Astrocyte (in vitro differentiated cells and primary cell): ENCODE data around the gene CASP10. TPM values are rescaled to one million over a fixed set of nuclear protein-coding genes. Genes with fewer than 3 reads are reported as not detected.

Experiments
- DNase-seq: peaks from one replicate; pipeline ENCODE4 v3.0.0-alpha.2; 2010; ENCODE audit warnings: low read depth
- FAIRE-seq: peaks from 2 replicates; lab custom pipeline; 2011; peaks lifted over from hg19 to GRCh38; lab: Jason Lieb, UNC
- H2AFZ ChIP-seq: 2 replicates; pipeline ENCODE4 v1.6.0; 2012; ENCODE audit warnings: low read depth, low read length, inconsistent platforms
- H3K27ac ChIP-seq: 2 replicates; pipeline ENCODE4 v1.5.1; 2011; ENCODE audit warnings: low read depth, low read length, inconsistent platforms
- H3K27me3 ChIP-seq: 2 replicates; pipeline ENCODE4 v1.6.0; 2011; ENCODE audit warnings: low read length, inconsistent platforms; ENCODE audit not compliant: insufficient read depth
- H3K36me3 ChIP-seq: 2 replicates; pipeline ENCODE4 v1.5.1; 2011; ENCODE audit warnings: low read length, inconsistent platforms; ENCODE audit not compliant: insufficient read depth
- H3K4me1 ChIP-seq: 2 replicates; pipeline ENCODE4 v1.5.1; 2011; ENCODE audit warnings: low read length, inconsistent platforms; ENCODE audit not compliant: insufficient read depth
- H3K4me2 ChIP-seq: 2 replicates; pipeline ENCODE4 v1.6.0; 2012; ENCODE audit warnings: low read length, inconsistent platforms
- H3K4me3 ChIP-seq: 2 replicates; pipeline ENCODE4 v1.5.1; 2011; ENCODE audit warnings: low read depth, mild to moderate bottlenecking, low read length, inconsistent platforms; ENCODE audit not compliant: insufficient read depth
- H3K79me2 ChIP-seq: 2 replicates; pipeline ENCODE4 v1.6.0; 2012; ENCODE audit warnings: mild to moderate bottlenecking, low read length, inconsistent platforms; ENCODE audit not compliant: insufficient read depth
- H3K9ac ChIP-seq: 2 replicates; pipeline ENCODE4 v1.6.0; 2012; ENCODE audit warnings: mild to moderate bottlenecking, low read length, inconsistent platforms
- H3K9me3 ChIP-seq: 2 replicates; pipeline ENCODE4 v1.5.1; 2012; ENCODE audit warnings: low read depth, mild to moderate bottlenecking, low read length, inconsistent platforms; ENCODE audit not compliant: insufficient read depth
- H4K20me1 ChIP-seq: 2 replicates; pipeline ENCODE4 v1.6.0; 2012; ENCODE audit warnings: low read length, inconsistent platforms; ENCODE audit not compliant: insufficient read depth
- H3K27ac Mint-ChIP-seq: one replicate; pipeline ENCODE4 v1.8.0; 2021; ENCODE audit warnings: mild to moderate bottlenecking, mixed read lengths; ENCODE audit not compliant: unreplicated experiment
- H3K27me3 Mint-ChIP-seq: one replicate; pipeline ENCODE4 v1.8.0; 2021; ENCODE audit warnings: low read depth, mixed read lengths; ENCODE audit not compliant: unreplicated experiment
- H3K36me3 Mint-ChIP-seq: one replicate; pipeline ENCODE4 v1.8.0; 2021; ENCODE audit warnings: low read depth, mixed read lengths; ENCODE audit not compliant: unreplicated experiment
- H3K4me1 Mint-ChIP-seq: one replicate; pipeline ENCODE4 v1.8.0; 2021; ENCODE audit warnings: low read depth, mixed read lengths; ENCODE audit not compliant: unreplicated experiment
- H3K4me3 Mint-ChIP-seq: one replicate; pipeline ENCODE4 v1.8.0; 2021; ENCODE audit warnings: mild to moderate bottlenecking, moderate library complexity, mixed read lengths; ENCODE audit not compliant: unreplicated experiment
- H3K9me3 Mint-ChIP-seq: one replicate; pipeline ENCODE4 v1.8.0; 2021; ENCODE audit warnings: mild to moderate bottlenecking, mixed read lengths; ENCODE audit not compliant: unreplicated experiment
- CTCF ChIP-seq: IDR thresholded peaks from 2 replicates; pipeline ENCODE4 v1.5.1; 2011; ENCODE audit warnings: low read depth, mild to moderate bottlenecking, inconsistent platforms, low read length, moderate library complexity; ENCODE audit not compliant: insufficient read depth
- EZH2 ChIP-seq: IDR thresholded peaks from 2 replicates; pipeline ENCODE4 v1.6.1; 2012; ENCODE audit warnings: mild to moderate bottlenecking, low read length, inconsistent platforms; ENCODE audit not compliant: insufficient read depth
- total RNA-seq: library from RNA; stranded (reverse); gene quantifications from 2 replicates; pipeline ENCODE4 v1.2.1, GENCODE V29; 2021

Gene CASP10
- total RNA-seq, 1 donor from 2014 or later, result 0.43 TPM

DNA sequence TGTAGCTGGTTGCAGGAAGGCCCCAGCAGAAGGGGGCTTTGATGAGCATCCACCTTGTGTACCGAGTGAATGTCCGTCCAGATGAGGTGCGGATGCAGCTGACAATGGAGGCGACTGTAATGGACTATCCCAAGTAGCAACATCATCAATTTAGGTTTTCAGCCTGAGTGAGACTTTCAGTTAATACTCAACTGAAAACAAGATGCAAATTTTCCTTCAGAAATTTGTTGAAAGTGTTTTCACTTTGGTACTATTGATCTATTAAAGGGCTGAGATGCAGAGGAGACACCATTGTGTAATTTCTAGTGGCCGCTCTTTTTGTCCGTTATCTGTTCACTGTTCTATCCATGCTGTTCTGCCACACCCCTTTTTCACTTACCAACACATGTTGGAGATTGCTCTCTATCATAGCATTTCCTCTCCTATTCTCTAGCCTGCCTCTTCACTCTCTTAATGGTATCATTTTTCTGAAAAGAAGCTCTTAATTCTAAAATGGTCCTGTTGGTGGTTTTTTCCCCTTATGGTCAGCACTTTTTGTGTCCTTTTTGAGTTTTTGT, 65.4 kb downstream of the CASP10 start:
- Mint-ChIP-seq H3K27me3 (no peaks in the 10 kb centered on the region), H3K27ac (no peak overlapping the region), H3K9me3 (peaks cover 5% of the 10 kb centered on the region), H3K4me3 (no peak overlapping the region), H3K4me1 (no peaks in the 10 kb centered on the region), H3K36me3 (no peaks in the 10 kb centered on the region)
- no peaks in the 10 kb centered on the region for H3K79me2 ChIP-seq
- no peaks in the 10 kb centered on the region for H3K36me3 ChIP-seq
- H3K4me3 ChIP-seq, result no peak overlapping the region
- no peak overlapping the region for H2AFZ ChIP-seq
- no peaks in the 10 kb centered on the region for H3K4me1 ChIP-seq
- H3K27ac ChIP-seq, result no peak overlapping the region
- DNase-seq, result no peak
- H3K9ac ChIP-seq, result no peak overlapping the region
- no peak for FAIRE-seq
- no peaks in the 10 kb centered on the region for H4K20me1 ChIP-seq
- no peak overlapping the region for H3K4me2 ChIP-seq
- TF ChIP-seq EZH2, result no peak
- TF ChIP-seq CTCF, result no peak
- no peaks in the 10 kb centered on the region for H3K27me3 ChIP-seq
- H3K9me3 ChIP-seq, result no peaks in the 10 kb centered on the region

DNA sequence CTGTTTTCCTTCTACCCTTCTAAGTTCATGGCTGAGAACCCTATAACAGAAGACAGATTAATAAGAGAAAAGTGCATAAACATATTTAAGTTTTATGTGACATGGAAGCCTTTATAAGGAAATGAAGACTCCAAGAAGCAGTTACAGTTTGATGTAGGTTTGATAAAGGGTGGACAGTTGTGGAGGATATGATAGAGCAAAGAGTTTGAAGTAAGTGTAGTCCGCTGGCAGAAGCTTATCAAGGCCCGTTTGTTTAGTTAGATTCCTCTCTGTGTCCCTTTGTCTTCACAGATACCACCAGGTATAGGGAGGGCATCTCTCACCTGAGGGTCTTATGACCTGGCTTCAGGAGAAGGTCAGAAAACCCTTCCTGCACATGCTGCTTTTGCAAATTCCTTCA, 66.9 kb downstream of the CASP10 start:
- FAIRE-seq, result no peak
- Mint-ChIP-seq H3K9me3 (peaks cover 5% of the 10 kb centered on the region), H3K36me3 (no peaks in the 10 kb centered on the region), H3K27me3 (no peaks in the 10 kb centered on the region), H3K4me3 (no peak overlapping the region), H3K4me1 (peaks cover 7% of the 10 kb centered on the region), H3K27ac (no peak overlapping the region)
- Histone ChIP-seq H3K4me1 (peaks cover 4% of the 10 kb centered on the region), H3K27me3 (no peaks in the 10 kb centered on the region), H3K9ac (no peak overlapping the region), H3K36me3 (no peaks in the 10 kb centered on the region), H3K4me3 (no peak overlapping the region), H3K4me2 (no peak overlapping the region), H4K20me1 (no peaks in the 10 kb centered on the region), H3K9me3 (no peaks in the 10 kb centered on the region), H3K79me2 (no peaks in the 10 kb centered on the region), H2AFZ (no peak overlapping the region), H3K27ac (no peak overlapping the region)
- TF ChIP-seq CTCF (no peak), EZH2 (no peak)
- no peak for DNase-seq

- no peaks in the 10 kb centered on the region for H3K79me2 ChIP-seq
- Mint-ChIP-seq H3K27ac (no peak overlapping the region), H3K9me3 (peaks cover 5% of the 10 kb centered on the region), H3K4me1 (peaks cover 8% of the 10 kb centered on the region), H3K27me3 (no peaks in the 10 kb centered on the region), H3K4me3 (no peak overlapping the region), H3K36me3 (no peaks in the 10 kb centered on the region)
- no peaks in the 10 kb centered on the region for H4K20me1 ChIP-seq
- DNase-seq, result no peak
- no peak overlapping the region for H3K27ac ChIP-seq
- H3K27me3 ChIP-seq, result no peaks in the 10 kb centered on the region
- no peak overlapping the region for H3K4me2 ChIP-seq
- H3K9ac ChIP-seq, result no peak overlapping the region
- H3K4me3 ChIP-seq, result no peak overlapping the region
- TF ChIP-seq CTCF (no peak), EZH2 (no peak)
- H2AFZ ChIP-seq, result no peak overlapping the region
- H3K36me3 ChIP-seq, result no peaks in the 10 kb centered on the region
- H3K4me1 ChIP-seq, result peaks cover 4% of the 10 kb centered on the region
- H3K9me3 ChIP-seq, result no peaks in the 10 kb centered on the region
- FAIRE-seq, result no peak
These were observed 67.8 kb downstream of the CASP10 start for GRCh38 chr2:201250741-201251140.
